HL-60 (cell line): ENCODE data around the gene VWA5B2.

Experiments used
- DNase-seq, 2 experiments: peaks; one replicate each; pipeline ENCODE4 v3.0.0-alpha.2; 2010 to 2020; ENCODE audit warnings: low read depth in 1 of 2, low spot score in 1 of 2
- H3K27ac ChIP-seq: fragments of 250-450 bp; sonication (Bioruptor Pico); replicated peaks from 2 replicates; pipeline ENCODE4 v1.5.1; 2020; ENCODE audit warnings: mild to moderate bottlenecking, moderate library complexity
- H3K27me3 ChIP-seq: fragments of 250-450 bp; sonication (Bioruptor Pico); 2 replicates; pipeline ENCODE4 v1.5.1; 2021; ENCODE audit warnings: mild to moderate bottlenecking, moderate library complexity; ENCODE audit not compliant: insufficient read depth, poor library complexity, severe bottlenecking
- H3K4me3 ChIP-seq: replicated peaks from 2 replicates; pipeline ENCODE4 v1.5.1; 2011; ENCODE audit warnings: mild to moderate bottlenecking, control low read depth, low read length; ENCODE audit not compliant: insufficient read depth
- CTCF ChIP-seq: IDR thresholded peaks from one replicate; pipeline ENCODE4 v1.5.1; 2011; ENCODE audit warnings: low read length, control low read depth, inconsistent platforms; ENCODE audit not compliant: insufficient read depth
- GABPA ChIP-seq: IDR thresholded peaks from 2 replicates; pipeline ENCODE4 v1.6.1; 2012; ENCODE audit warnings: low read depth
- POLR2AphosphoS5 ChIP-seq: IDR thresholded peaks from 2 replicates; pipeline ENCODE4 v1.6.1; 2012; ENCODE audit warnings: low read depth
- REST ChIP-seq: IDR thresholded peaks from 2 replicates; pipeline ENCODE4 v1.6.1; 2012; ENCODE audit warnings: low read depth; ENCODE audit not compliant: insufficient replicate concordance
- SPI1 ChIP-seq: IDR thresholded peaks from 2 replicates; pipeline ENCODE4 v1.6.1; 2012; ENCODE audit warnings: low read depth, mild to moderate bottlenecking, borderline replicate concordance

The VWA5B2 gene

GRCh38 chr3:184230081-184230602 is 757 bp downstream of the VWA5B2 start:
- DNase-seq: no peak
- Histone ChIP-seq H3K27ac (no peak overlapping the region), H3K27me3 (peaks cover 42% of the 10 kb centered on the region), H3K4me3 (no peak overlapping the region)
- TF ChIP-seq GABPA (no peak), REST (no peak), CTCF (no peak), POLR2AphosphoS5 (no peak), SPI1 (no peak)

GRCh38 chr3:184230603-184231528 is 1.5 kb downstream of the VWA5B2 start:
- DNase-seq: no peak
- peaks cover 42% of the 10 kb centered on the region for H3K27me3 ChIP-seq
- no peak overlapping the region for H3K4me3 ChIP-seq
- no peak overlapping the region for H3K27ac ChIP-seq
- no peak for TF ChIP-seq SPI1

- Histone ChIP-seq H3K27ac (no peak overlapping the region), H3K4me3 (no peak overlapping the region), H3K27me3 (peaks cover 41% of the 10 kb centered on the region)
- TF ChIP-seq REST (no peak), GABPA (no peak), CTCF (no peak), SPI1 (no peak), POLR2AphosphoS5 (no peak)
- DNase-seq: no peak
Observed at GRCh38 chr3:184231671-184232070, 2.3 kb downstream of the VWA5B2 start.

GRCh38 chr3:184233127-184233843 is 3.9 kb downstream of the VWA5B2 start:
- DNase-seq: no peak
- peaks cover 31% of the 10 kb centered on the region for H3K27me3 ChIP-seq
- H3K27ac ChIP-seq: no peak overlapping the region
- no peak overlapping the region for H3K4me3 ChIP-seq
- TF ChIP-seq SPI1: no peak
- no peak for TF ChIP-seq CTCF
- TF ChIP-seq GABPA: no peak
- TF ChIP-seq REST: no peak
- TF ChIP-seq POLR2AphosphoS5: no peak
